ENCODE measurements around the gene ROBO2.

- no peak for TF ChIP-seq CTCF (IDR thresholded peaks at IDR 0.05; ENCODE audit: insufficient read depth, low read length)
- TF ChIP-seq GABPA (IDR thresholded peaks at IDR 0.05; ENCODE audit: low read depth), result no peak
Observed at GRCh38 chr3:77309460-77309859, 269.6 kb downstream of the ROBO2 start.
